ENCODE measurements around the gene ALDH3B1.

ALDH3B1 gene

DNA sequence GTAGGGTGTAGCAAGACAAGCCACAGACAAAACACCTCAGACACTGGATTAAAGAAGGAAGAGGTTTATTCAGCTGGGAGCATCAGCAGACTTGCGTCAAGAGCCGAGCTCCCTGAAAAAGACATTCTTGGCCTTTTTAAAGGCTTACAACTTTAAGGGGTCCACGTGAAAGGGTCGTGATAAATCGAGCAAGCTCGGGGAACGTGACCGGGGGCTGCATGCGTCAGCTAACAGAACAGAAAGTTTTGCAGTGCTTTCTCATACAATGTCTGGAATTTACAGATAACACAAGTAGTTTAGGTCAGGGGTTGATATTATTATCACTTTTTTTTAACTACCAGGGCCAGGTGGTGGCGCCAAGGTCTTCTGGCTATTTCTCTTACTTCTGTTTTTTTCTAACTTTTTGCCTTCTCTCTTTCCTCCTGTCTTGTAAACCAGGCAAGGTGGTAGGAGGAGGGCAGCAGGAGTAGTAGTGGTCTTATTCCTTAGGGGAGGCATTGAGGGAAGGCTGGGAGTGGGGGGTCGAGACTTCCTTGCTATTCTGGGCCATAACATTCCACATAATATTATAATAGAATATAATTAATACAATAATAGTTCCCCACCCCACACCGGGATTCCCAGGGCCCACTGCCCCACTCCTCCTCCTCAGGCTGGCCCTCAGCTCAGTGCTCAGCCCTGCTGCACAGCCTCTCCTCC lies 587 bp upstream of the ALDH3B1 start:
- Histone ChIP-seq H3K9ac (ENCODE audit: low read depth, low read length) (peak overlapping the region; percentile 96), H3K9me3 (replicated peaks; ENCODE audit: low read length) (no peaks in the 10 kb centered on the region), H3K27me3 (ENCODE audit: control insufficient read depth, insufficient read depth, low read length) (no peaks in the 10 kb centered on the region), H3K4me2 (ENCODE audit: low read length) (peak overlapping the region; percentile 94), H3K36me3 (ENCODE audit: insufficient read depth, low read length) (peaks cover 6% of the 10 kb centered on the region), H3K4me1 (ENCODE audit: control insufficient read depth, insufficient read depth, low read length) (peaks cover 56% of the 10 kb centered on the region), H3K4me3 (ENCODE audit: low read length) (peak overlapping the region; percentile 77)

DNA sequence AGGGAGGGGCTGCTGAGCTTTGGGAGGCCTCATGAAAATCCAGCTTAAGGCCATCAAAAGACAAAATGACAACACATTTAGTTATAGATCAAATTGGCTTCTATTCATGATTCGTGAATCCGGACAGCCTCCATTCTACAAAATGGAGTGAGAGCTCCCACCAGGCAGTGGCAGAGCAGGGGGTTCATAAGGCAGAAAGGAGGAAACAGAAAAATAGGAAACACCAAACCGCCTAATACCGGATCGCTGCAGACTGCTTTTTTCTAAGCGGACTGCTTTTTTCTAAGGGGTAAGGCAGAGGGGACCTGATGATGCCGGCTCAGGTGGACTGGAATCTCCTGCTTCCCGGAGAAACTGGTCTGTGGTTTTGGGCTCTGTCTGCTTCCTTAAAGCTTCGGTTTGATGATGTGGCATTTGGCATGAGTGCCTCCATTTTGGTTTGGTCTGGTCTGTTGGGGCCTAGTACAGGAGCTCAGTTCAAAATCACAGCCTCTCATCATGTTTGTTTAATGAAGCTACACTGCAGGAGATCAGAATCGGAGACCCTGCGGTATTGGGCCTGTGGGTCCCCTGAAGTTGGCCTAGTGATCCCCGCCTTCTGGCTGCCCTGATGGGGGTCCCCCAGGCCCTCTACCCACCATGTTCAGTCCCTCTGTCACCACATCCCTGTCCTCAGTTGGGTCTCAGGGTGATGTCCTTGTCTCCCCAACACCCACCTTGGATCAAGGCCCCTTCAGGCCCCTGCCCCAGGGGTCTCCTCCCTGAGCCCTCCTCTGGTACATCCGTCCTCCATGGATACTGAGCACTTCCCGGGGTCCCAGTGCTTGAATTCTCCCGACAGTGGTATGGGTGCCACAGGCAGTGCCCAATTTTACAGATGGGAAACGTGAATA lies 1.2 kb downstream of the ALDH3B1 start:
- Histone ChIP-seq H3K9ac (ENCODE audit: low read depth, low read length) (peak overlapping the region; percentile 96), H3K9me3 (replicated peaks; ENCODE audit: low read length) (no peaks in the 10 kb centered on the region), H3K4me2 (ENCODE audit: low read length) (peak overlapping the region; percentile 94), H3K36me3 (ENCODE audit: insufficient read depth, low read length) (peaks cover 6% of the 10 kb centered on the region), H3K4me3 (ENCODE audit: low read length) (peak overlapping the region; percentile 77), H3K4me1 (ENCODE audit: control insufficient read depth, insufficient read depth, low read length) (peaks cover 67% of the 10 kb centered on the region), H3K27me3 (ENCODE audit: control insufficient read depth, insufficient read depth, low read length) (no peaks in the 10 kb centered on the region)

DNA sequence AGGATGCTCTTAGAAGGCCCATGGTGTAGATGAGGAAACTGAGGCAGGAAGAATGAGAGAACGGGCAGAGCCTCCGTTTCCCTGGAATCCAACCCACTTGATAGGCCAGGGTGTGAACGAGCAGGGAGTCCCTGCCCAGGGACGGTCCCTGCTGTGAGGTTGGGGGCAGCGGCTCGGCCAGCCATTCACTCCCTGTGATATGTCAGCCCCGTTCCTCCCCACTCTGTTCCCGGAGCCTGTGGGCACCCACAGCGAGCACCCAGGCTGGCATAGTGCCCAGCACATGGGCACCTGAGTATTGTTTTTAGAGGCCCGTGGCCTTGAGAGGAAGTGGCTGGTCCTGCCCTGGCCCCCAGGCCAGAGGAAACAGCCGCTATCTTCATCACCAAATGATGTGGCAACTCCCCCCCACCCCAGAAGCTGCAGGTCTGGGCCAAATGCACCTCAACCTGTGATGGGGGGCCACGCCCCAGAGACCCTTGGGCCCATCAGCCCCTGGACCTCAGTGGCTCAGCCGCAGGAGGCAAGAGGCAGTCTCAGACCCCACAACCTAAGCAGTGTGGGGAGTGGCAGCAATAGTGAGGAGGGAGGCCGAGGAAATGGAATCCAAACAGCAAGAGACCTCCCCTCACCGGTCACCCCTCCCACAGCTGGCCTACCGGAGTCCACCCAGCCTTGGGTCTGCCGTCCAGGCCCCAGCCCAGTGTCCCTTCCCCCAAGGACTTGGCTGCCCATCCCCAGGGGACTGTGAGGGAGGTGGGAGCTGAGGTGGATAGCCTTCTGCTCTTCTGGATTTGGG lies 2.1 kb downstream of the ALDH3B1 start:
- Histone ChIP-seq H3K36me3 (ENCODE audit: insufficient read depth, low read length) (peaks cover 6% of the 10 kb centered on the region), H3K9me3 (replicated peaks; ENCODE audit: low read length) (no peaks in the 10 kb centered on the region), H3K9ac (ENCODE audit: low read depth, low read length) (peak overlapping the region; percentile 96), H3K27me3 (ENCODE audit: control insufficient read depth, insufficient read depth, low read length) (no peaks in the 10 kb centered on the region), H3K4me2 (ENCODE audit: low read length) (peak overlapping the region; percentile 94), H3K4me1 (ENCODE audit: control insufficient read depth, insufficient read depth, low read length) (peaks cover 76% of the 10 kb centered on the region), H3K4me3 (ENCODE audit: low read length) (peak overlapping the region; percentile 77)

- Histone ChIP-seq H3K4me2 (ENCODE audit: low read length) (peak overlapping the region; percentile 94), H3K4me1 (ENCODE audit: control insufficient read depth, insufficient read depth, low read length) (peaks cover 78% of the 10 kb centered on the region), H3K9me3 (replicated peaks; ENCODE audit: low read length) (no peaks in the 10 kb centered on the region), H3K36me3 (ENCODE audit: insufficient read depth, low read length) (peaks cover 6% of the 10 kb centered on the region), H3K4me3 (ENCODE audit: low read length) (peak overlapping the region; percentile 51), H3K9ac (ENCODE audit: low read depth, low read length) (peak overlapping the region; percentile 96), H3K27me3 (ENCODE audit: control insufficient read depth, insufficient read depth, low read length) (no peaks in the 10 kb centered on the region)
These were observed 2.9 kb downstream of the ALDH3B1 start for GRCh38 chr11:68012843-68013610.

- Histone ChIP-seq H3K9ac (ENCODE audit: low read depth, low read length) (peak overlapping the region; percentile 86), H3K4me1 (ENCODE audit: control insufficient read depth, insufficient read depth, low read length) (peaks cover 72% of the 10 kb centered on the region), H3K27me3 (ENCODE audit: control insufficient read depth, insufficient read depth, low read length) (no peaks in the 10 kb centered on the region), H3K4me2 (ENCODE audit: low read length) (peak overlapping the region; percentile 80), H3K36me3 (ENCODE audit: insufficient read depth, low read length) (peaks cover 6% of the 10 kb centered on the region), H3K9me3 (replicated peaks; ENCODE audit: low read length) (no peaks in the 10 kb centered on the region), H3K4me3 (ENCODE audit: low read length) (peak overlapping the region; percentile 51)
These were observed 3.6 kb downstream of the ALDH3B1 start for GRCh38 chr11:68013611-68014156.

GRCh38 chr11:68014157-68014946 lies 4.2 kb downstream of the ALDH3B1 start:
- Histone ChIP-seq H3K4me3 (ENCODE audit: low read length) (peak overlapping the region; percentile 55), H3K4me2 (ENCODE audit: low read length) (peak overlapping the region; percentile 80), H3K36me3 (ENCODE audit: insufficient read depth, low read length) (peaks cover 6% of the 10 kb centered on the region), H3K9me3 (replicated peaks; ENCODE audit: low read length) (no peaks in the 10 kb centered on the region), H3K4me1 (ENCODE audit: control insufficient read depth, insufficient read depth, low read length) (peaks cover 65% of the 10 kb centered on the region), H3K9ac (ENCODE audit: low read depth, low read length) (peak overlapping the region; percentile 86), H3K27me3 (ENCODE audit: control insufficient read depth, insufficient read depth, low read length) (no peaks in the 10 kb centered on the region)

DNA sequence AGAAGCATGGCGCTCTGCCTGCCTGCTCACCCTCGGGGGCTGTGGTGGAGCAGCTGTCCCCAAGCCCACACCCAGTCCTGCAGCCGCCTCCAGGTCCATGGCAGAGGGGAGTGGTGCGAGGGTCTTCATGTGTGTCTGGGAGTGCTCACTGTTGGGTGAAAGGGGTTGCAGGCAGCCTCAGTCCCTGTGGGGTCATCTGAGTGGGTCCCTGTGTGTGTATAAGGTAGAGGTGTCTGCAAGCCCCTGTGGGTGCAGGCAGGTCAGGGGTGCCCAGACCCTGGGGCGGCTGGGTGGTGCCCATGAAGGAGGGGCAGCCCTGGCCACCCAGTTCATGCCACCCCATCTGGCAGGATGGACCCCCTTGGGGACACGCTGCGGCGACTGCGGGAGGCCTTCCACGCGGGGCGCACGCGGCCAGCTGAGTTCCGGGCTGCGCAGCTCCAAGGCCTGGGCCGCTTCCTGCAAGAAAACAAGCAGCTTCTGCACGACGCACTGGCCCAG lies 4.9 kb downstream of the ALDH3B1 start:
- H3K4me1 ChIP-seq (ENCODE audit: control insufficient read depth, insufficient read depth, low read length) = peaks cover 61% of the 10 kb centered on the region
- H3K9ac ChIP-seq (ENCODE audit: low read depth, low read length) = peak overlapping the region; percentile 86

DNA sequence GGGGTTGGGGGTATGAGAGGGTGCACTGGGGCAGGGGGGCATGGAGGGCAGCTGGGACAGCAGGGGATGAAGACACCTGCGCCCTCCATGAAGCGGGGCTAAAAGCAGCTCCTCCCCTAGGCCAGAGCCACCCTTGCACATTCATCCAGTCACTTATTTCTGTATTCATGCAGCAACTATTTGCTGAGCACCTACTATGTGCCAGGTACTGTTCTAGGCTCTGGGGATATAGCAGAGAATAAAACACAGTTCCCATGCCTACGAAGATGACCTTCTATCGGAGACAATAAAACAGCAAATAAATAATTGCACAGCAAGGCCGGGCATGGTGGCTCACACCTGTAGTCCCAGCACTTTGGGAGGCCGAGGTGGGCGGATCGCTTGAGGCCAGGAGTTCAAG lies 5.3 kb downstream of the ALDH3B1 start:
- peaks cover 6% of the 10 kb centered on the region for H3K36me3 ChIP-seq (ENCODE audit: insufficient read depth, low read length)
- no peaks in the 10 kb centered on the region for H3K9me3 ChIP-seq (replicated peaks; ENCODE audit: low read length)
- H3K27me3 ChIP-seq (ENCODE audit: control insufficient read depth, insufficient read depth, low read length) = no peaks in the 10 kb centered on the region
- H3K9ac ChIP-seq (ENCODE audit: low read depth, low read length) = no peak overlapping the region
- no peak overlapping the region for H3K4me2 ChIP-seq (ENCODE audit: low read length)
- H3K4me3 ChIP-seq (ENCODE audit: low read length) = no peak overlapping the region
- H3K4me1 ChIP-seq (ENCODE audit: control insufficient read depth, insufficient read depth, low read length) = peaks cover 66% of the 10 kb centered on the region

More for the DNA sequence above, 4.9 kb downstream of the ALDH3B1 start:
- H3K4me3 ChIP-seq (ENCODE audit: low read length) = peak overlapping the region; percentile 55
- H3K9me3 ChIP-seq (replicated peaks; ENCODE audit: low read length) = no peaks in the 10 kb centered on the region
- H3K4me2 ChIP-seq (ENCODE audit: low read length) = peak overlapping the region; percentile 80
- H3K36me3 ChIP-seq (ENCODE audit: insufficient read depth, low read length) = peaks cover 6% of the 10 kb centered on the region
- H3K27me3 ChIP-seq (ENCODE audit: control insufficient read depth, insufficient read depth, low read length) = no peaks in the 10 kb centered on the region

- peaks cover 68% of the 10 kb centered on the region for H3K4me1 ChIP-seq (ENCODE audit: control insufficient read depth, insufficient read depth, low read length)
- H3K36me3 ChIP-seq (ENCODE audit: insufficient read depth, low read length) = peaks cover 6% of the 10 kb centered on the region
These were observed 6.2 kb downstream of the ALDH3B1 start for GRCh38 chr11:68016161-68016903.

More at GRCh38 chr11:68016161-68016903, 6.2 kb downstream of the ALDH3B1 start:
- no peaks in the 10 kb centered on the region for H3K27me3 ChIP-seq (ENCODE audit: control insufficient read depth, insufficient read depth, low read length)
- H3K9ac ChIP-seq (ENCODE audit: low read depth, low read length) = no peak overlapping the region
- no peaks in the 10 kb centered on the region for H3K9me3 ChIP-seq (replicated peaks; ENCODE audit: low read length)
- H3K4me2 ChIP-seq (ENCODE audit: low read length) = no peak overlapping the region
- no peak overlapping the region for H3K4me3 ChIP-seq (ENCODE audit: low read length)

All from skeletal muscle satellite cell (primary cell).